ENCODE results near the gene GNA12. TPM values are rescaled to one million over a fixed set of nuclear protein-coding genes. Genes with fewer than 3 reads are reported as not detected.
A peak's percentile ranks its signal among the peaks of the same experiment; 100 is the strongest.

The GNA12 gene
- total RNA-seq, 1 donor from 2014 or later: 68.6 TPM

DNA sequence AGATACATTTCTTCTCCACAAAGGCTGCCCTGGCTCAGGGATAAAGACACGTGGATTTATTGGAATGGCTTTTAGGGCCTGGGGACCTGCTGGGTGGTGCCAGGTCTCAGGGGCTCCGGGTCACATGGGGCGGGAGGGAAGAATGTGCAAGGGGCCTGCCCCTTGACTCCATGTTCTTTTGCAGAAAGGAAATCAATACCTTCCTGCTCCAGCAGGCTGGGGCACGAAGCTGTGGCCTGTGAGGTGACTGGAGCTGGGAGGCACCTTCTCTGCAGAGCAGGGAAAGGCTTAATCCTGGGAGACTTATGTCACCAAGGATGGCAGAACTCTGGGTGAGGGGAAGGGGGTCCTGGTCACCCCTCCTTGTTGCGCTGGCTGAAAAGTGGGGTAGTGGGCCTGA, 42.3 kb upstream of the GNA12 start:
- no peaks in the 10 kb centered on the region for H3K36me3 Mint-ChIP-seq (ENCODE audit: insufficient read depth)
- H3K27me3 Mint-ChIP-seq: no peaks in the 10 kb centered on the region
- peak overlapping the region; percentile 94 for H3K27ac Mint-ChIP-seq
- H3K4me1 Mint-ChIP-seq (ENCODE audit: low read depth): peaks cover 10% of the 10 kb centered on the region
- TF ChIP-seq, protein P1, sequence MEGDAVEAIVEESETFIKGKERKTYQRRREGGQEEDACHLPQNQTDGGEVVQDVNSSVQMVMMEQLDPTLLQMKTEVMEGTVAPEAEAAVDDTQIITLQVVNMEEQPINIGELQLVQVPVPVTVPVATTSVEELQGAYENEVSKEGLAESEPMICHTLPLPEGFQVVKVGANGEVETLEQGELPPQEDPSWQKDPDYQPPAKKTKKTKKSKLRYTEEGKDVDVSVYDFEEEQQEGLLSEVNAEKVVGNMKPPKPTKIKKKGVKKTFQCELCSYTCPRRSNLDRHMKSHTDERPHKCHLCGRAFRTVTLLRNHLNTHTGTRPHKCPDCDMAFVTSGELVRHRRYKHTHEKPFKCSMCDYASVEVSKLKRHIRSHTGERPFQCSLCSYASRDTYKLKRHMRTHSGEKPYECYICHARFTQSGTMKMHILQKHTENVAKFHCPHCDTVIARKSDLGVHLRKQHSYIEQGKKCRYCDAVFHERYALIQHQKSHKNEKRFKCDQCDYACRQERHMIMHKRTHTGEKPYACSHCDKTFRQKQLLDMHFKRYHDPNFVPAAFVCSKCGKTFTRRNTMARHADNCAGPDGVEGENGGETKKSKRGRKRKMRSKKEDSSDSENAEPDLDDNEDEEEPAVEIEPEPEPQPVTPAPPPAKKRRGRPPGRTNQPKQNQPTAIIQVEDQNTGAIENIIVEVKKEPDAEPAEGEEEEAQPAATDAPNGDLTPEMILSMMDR (IDR thresholded peaks at IDR 0.05; ENCODE audit: unreplicated experiment): no peak
- no peak for DNase-seq (ENCODE audit: low spot score, unreplicated experiment)
- no peaks in the 10 kb centered on the region for H3K9me3 Mint-ChIP-seq (ENCODE audit: low read depth)
- no peak overlapping the region for H3K4me3 Mint-ChIP-seq (ENCODE audit: low read depth)

GRCh38 chr7:2884161-2884560, 40.1 kb upstream of the GNA12 start:
- no peak overlapping the region for H3K4me3 Mint-ChIP-seq (ENCODE audit: low read depth)
- H3K36me3 Mint-ChIP-seq (ENCODE audit: insufficient read depth): no peaks in the 10 kb centered on the region

DNA sequence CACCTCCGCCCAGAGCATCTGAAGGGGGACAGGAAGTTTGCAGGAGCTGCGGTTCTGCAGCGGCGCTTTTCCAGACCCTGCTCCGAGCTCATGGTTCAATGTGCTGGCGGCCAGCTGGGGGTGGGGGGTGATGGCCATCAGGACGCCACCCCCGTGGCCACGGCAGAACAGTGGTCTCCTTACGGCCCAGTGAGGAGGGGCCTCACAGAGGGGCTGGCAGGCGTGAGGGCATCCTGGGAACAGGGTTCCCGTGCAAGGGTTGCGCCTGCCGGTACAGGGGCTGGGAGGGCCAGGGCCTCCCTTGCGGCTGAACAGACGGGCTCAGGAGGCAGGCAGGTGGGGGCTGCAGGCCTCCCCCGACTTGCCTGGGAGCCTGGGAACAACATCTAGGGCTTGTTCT, 39.0 kb upstream of the GNA12 start:
- H3K36me3 Mint-ChIP-seq (ENCODE audit: insufficient read depth): no peaks in the 10 kb centered on the region
- H3K4me3 Mint-ChIP-seq (ENCODE audit: low read depth): no peak overlapping the region
- no peaks in the 10 kb centered on the region for H3K9me3 Mint-ChIP-seq (ENCODE audit: low read depth)
- H3K4me1 Mint-ChIP-seq (ENCODE audit: low read depth): peaks cover 10% of the 10 kb centered on the region
- H3K27ac Mint-ChIP-seq: no peak overlapping the region
- TF ChIP-seq, protein P1 (IDR thresholded peaks at IDR 0.05; ENCODE audit: unreplicated experiment): no peak
- H3K27me3 Mint-ChIP-seq: no peaks in the 10 kb centered on the region
- DNase-seq (ENCODE audit: low spot score, unreplicated experiment): no peak

More at GRCh38 chr7:2884161-2884560, 40.1 kb upstream of the GNA12 start:
- H3K9me3 Mint-ChIP-seq (ENCODE audit: low read depth): no peaks in the 10 kb centered on the region
- no peaks in the 10 kb centered on the region for H3K27me3 Mint-ChIP-seq
- TF ChIP-seq, protein P1 (IDR thresholded peaks at IDR 0.05; ENCODE audit: unreplicated experiment): no peak
- H3K4me1 Mint-ChIP-seq (ENCODE audit: low read depth): peaks cover 10% of the 10 kb centered on the region
- DNase-seq (ENCODE audit: low spot score, unreplicated experiment): no peak
- no peak overlapping the region for H3K27ac Mint-ChIP-seq

- Mint-ChIP-seq H3K27ac (no peak overlapping the region), H3K27me3 (no peaks in the 10 kb centered on the region), H3K4me1 (ENCODE audit: low read depth) (peaks cover 9% of the 10 kb centered on the region), H3K4me3 (ENCODE audit: low read depth) (no peak overlapping the region), H3K36me3 (ENCODE audit: insufficient read depth) (no peaks in the 10 kb centered on the region), H3K9me3 (ENCODE audit: low read depth) (no peaks in the 10 kb centered on the region)
- TF ChIP-seq, protein P1 (IDR thresholded peaks at IDR 0.05; ENCODE audit: unreplicated experiment): no peak
- no peak for DNase-seq (ENCODE audit: low spot score, unreplicated experiment)
These were observed 38.0 kb upstream of the GNA12 start for GRCh38 chr7:2882111-2882510.

DNA sequence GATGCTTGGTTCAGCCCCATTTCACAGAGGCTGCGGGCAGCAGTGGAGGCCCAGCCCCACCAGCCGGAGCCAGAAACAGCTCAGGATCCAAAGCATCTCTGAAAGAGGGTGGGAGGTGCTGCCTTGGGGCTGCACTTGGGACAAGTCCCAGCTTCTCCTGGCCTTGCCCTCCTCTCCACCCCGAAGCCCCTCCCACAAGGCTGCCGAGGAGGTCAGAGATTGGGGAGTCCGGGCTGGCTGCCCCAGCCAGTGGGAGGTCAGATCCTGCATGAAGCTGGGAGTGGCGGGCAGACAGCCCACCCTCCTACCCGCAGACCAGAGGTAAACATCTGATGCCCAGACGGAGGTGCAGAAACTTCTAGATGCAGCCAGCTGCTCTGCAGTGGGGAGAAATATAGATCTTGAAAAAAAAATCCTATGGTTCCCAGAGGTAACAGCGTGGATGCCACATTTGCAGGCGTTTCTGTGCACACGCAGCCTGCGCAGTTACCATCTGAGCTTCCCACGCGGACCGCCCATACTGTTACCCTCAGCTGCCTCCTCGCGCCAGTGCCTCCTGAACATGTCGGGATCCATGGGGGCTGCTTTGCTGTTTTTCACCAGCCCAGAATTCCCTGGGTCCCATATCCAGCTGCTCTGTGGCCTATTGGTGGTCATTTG, 36.9 kb upstream of the GNA12 start:
- H3K27ac Mint-ChIP-seq: no peak overlapping the region
- DNase-seq (ENCODE audit: low spot score, unreplicated experiment): no peak
- peaks cover 2% of the 10 kb centered on the region for H3K4me1 Mint-ChIP-seq (ENCODE audit: low read depth)
- TF ChIP-seq, protein P1 (IDR thresholded peaks at IDR 0.05; ENCODE audit: unreplicated experiment): no peak
- no peak overlapping the region for H3K4me3 Mint-ChIP-seq (ENCODE audit: low read depth)
- no peaks in the 10 kb centered on the region for H3K9me3 Mint-ChIP-seq (ENCODE audit: low read depth)
- no peaks in the 10 kb centered on the region for H3K27me3 Mint-ChIP-seq
- H3K36me3 Mint-ChIP-seq (ENCODE audit: insufficient read depth): no peaks in the 10 kb centered on the region

Data from progenitor cell of endocrine pancreas (in vitro differentiated cells).